HCT116 (cell line): Measurements from ENCODE around the gene TLX2. TPM values are rescaled to one million over a fixed set of nuclear protein-coding genes. Genes with fewer than 3 reads are reported as not detected.

Source experiments
- ATAC-seq: fragments of 200-7000 bp; cut with Tn5 transposase; 2 replicates; pipeline ENCODE4 v1.9.1; 2020; ENCODE audit warnings: mild to moderate bottlenecking, moderate library complexity
- BruUV-seq: library from RNA; stranded (reverse); fragments of 400-500 nt; replicated peaks from 2 replicates; lab custom pipeline; 2021; lab: Mats Ljungman, UMichigan
- CTCF ChIA-PET: fragments of 300-600 bp; sonication (Branson Sonifier 250); formaldehyde crosslinking; loops from one replicate; lab custom pipeline; 2021; ENCODE audit warnings: antibody characterized with exemption; lab: Charles Lee
- POLR2A ChIA-PET: fragments of 300-600, 350-600 bp; sonication (Branson Sonifier 250); formaldehyde crosslinking; loops from one replicate; lab custom pipeline; 2021; ENCODE audit warnings: antibody characterized with exemption; lab: Charles Lee
- RAD21 ChIA-PET, 2 experiments: fragments of 300-600 bp; sonication (Branson Sonifier 250); formaldehyde crosslinking; loops; one replicate each; lab custom pipeline; 2023; ENCODE audit warnings: low total read pairs in 2 of 2; ENCODE audit not compliant: uncharacterized antibody in 2 of 2, unreplicated experiment in 2 of 2, low non-redundant PET in 1 of 2; lab: Charles Lee
- DNase-seq: peaks from one replicate; pipeline ENCODE4 v3.0.0-alpha.2; 2010; ENCODE audit warnings: low read depth, low spot score
- H2AFZ ChIP-seq: fragments of 200-600 bp; shearing (Covaris generic), sonication (generic); 2 replicates; pipeline ENCODE4 v1.6.1; 2017; ENCODE audit warnings: low read depth, mixed run types, mixed read lengths, antibody characterized with exemption, low read length; ENCODE audit not compliant: poor library complexity, severe bottlenecking
- H3K27ac ChIP-seq: 2 replicates; pipeline ENCODE4 v1.5.1; 2012; ENCODE audit warnings: low read depth, low read length
- H3K27me3 ChIP-seq: fragments of 200-600 bp; sonication (generic); 2 replicates; pipeline ENCODE4 v1.6.1; 2016; ENCODE audit warnings: mixed run types, low read length, mixed read lengths; ENCODE audit not compliant: insufficient read depth
- H3K36me3 ChIP-seq, 2 experiments: fragments of 200-500 bp in 1 of 2; fragments of 200-600 bp in 1 of 2; sonication (Bioruptor generic) in 1 of 2; sonication (generic) in 1 of 2; 2 replicates each; pipeline versions ENCODE4 v1.5.1 to v1.6.1; 2014 to 2016; ENCODE audit warnings: low read length in 2 of 2, inconsistent platforms in 1 of 2, mixed read lengths in 1 of 2, mixed run types in 1 of 2; ENCODE audit not compliant: insufficient read depth in 2 of 2, control insufficient read depth in 1 of 2
- H3K4me1 ChIP-seq, 2 experiments: fragments of 200-600 bp in 1 of 2; sonication (generic) in 1 of 2; 2 replicates each; pipeline versions ENCODE4 v1.5.1 to v1.6.1; 2012 to 2017; ENCODE audit warnings: low read length in 2 of 2, inconsistent platforms in 1 of 2, mild to moderate bottlenecking in 1 of 2, mixed read lengths in 1 of 2, mixed run types in 1 of 2, moderate library complexity in 1 of 2; ENCODE audit not compliant: insufficient read depth in 2 of 2, control insufficient read depth in 1 of 2
- H3K4me2 ChIP-seq: fragments of 200-600 bp; sonication (generic); 2 replicates; pipeline ENCODE4 v1.6.1; 2017; ENCODE audit warnings: mixed run types, low read length, mixed read lengths
- H3K4me3 ChIP-seq, 2 experiments: fragments of 200-600 bp in 1 of 2; sonication (generic) in 1 of 2; replicated peaks in 1 of 2; 2 replicates each; pipeline ENCODE4 v1.5.1; 2011 to 2016; ENCODE audit warnings: low read length in 2 of 2, control low read depth in 1 of 2, low read depth in 1 of 2, mild to moderate bottlenecking in 1 of 2, mixed read lengths in 1 of 2, mixed run types in 1 of 2
- H3K79me2 ChIP-seq: fragments of 200-600 bp; sonication (generic); 2 replicates; pipeline ENCODE4 v1.6.1; 2017; ENCODE audit warnings: mild to moderate bottlenecking, mixed run types, low read length, moderate library complexity, mixed read lengths; ENCODE audit not compliant: insufficient read depth
- H3K9ac ChIP-seq: fragments of 200-600 bp; sonication (generic); 2 replicates; pipeline ENCODE4 v1.6.1; 2016; ENCODE audit warnings: low read length, mixed read lengths
- H3K9me2 ChIP-seq: fragments of 200-600 bp; sonication (generic), shearing (Covaris generic); 2 replicates; pipeline ENCODE4 v1.6.1; 2017; ENCODE audit warnings: mixed run types, mild to moderate bottlenecking, moderate library complexity; ENCODE audit not compliant: insufficient read depth
- H3K9me3 ChIP-seq, 2 experiments: fragments of 200-500 bp in 1 of 2; fragments of 200-600 bp in 1 of 2; sonication (Bioruptor generic) in 1 of 2; sonication (generic) in 1 of 2; 2 replicates each; pipeline ENCODE4 v1.6.1; 2014 to 2017; ENCODE audit warnings: low read length in 2 of 2, mixed read lengths in 2 of 2, inconsistent platforms in 1 of 2, low read depth in 1 of 2, mild to moderate bottlenecking in 1 of 2, mixed run types in 1 of 2, moderate library complexity in 1 of 2; ENCODE audit not compliant: control insufficient read depth in 1 of 2, insufficient read depth in 1 of 2
- H4K20me1 ChIP-seq: fragments of 200-600 bp; sonication (generic), shearing (Covaris generic); 2 replicates; pipeline ENCODE4 v1.6.1; 2017; ENCODE audit warnings: mixed run types, mild to moderate bottlenecking, moderate library complexity; ENCODE audit not compliant: insufficient read depth
- EGR1 ChIP-seq: IDR thresholded peaks from 2 replicates; pipeline ENCODE4 v1.6.1; 2012; ENCODE audit warnings: low read depth
- MAX ChIP-seq: IDR thresholded peaks from 2 replicates; pipeline ENCODE4 v1.6.1; 2012
- POLR2A ChIP-seq: IDR thresholded peaks from 2 replicates; pipeline ENCODE4 v1.7.0; 2011; ENCODE audit warnings: borderline replicate concordance; ENCODE audit not compliant: insufficient read depth, insufficient read length; ENCODE audit errors: extremely low read depth
- REST ChIP-seq: IDR thresholded peaks from 2 replicates; pipeline ENCODE4 v1.6.1; 2012; ENCODE audit warnings: low read depth
- intact Hi-C: fragments of 100-400 bp; cut with micrococcal nuclease; formaldehyde crosslinking; loops from 2 replicates; pipeline ENCODE4 v1.10.0; 2022
- total RNA-seq: library from RNA; stranded (reverse); gene quantifications from one replicate; pipeline ENCODE4 v1.2.1, GENCODE V29; 2021; ENCODE audit not compliant: unreplicated experiment
- TF ChIP-seq, protein P1 (sequence below): IDR thresholded peaks from 2 replicates; pipeline ENCODE4 v1.6.1; 2012

The TLX2 gene
- total RNA-seq, 1 experiment from 2014 or later: not detected

GRCh38 chr2:74489906-74490305 lies 24.3 kb upstream of the TLX2 start:
- Histone ChIP-seq H2AFZ (no peak overlapping the region), H3K9ac (no peak overlapping the region), H3K9me2 (no peaks in the 10 kb centered on the region), H3K4me2 (no peak overlapping the region), H3K9me3 (no peaks in the 10 kb centered on the region), H3K36me3 (peaks cover 8 to 17% of the 10 kb centered on the region in 2 experiments; a peak in 3 of 4 replicates), H3K27ac (no peak overlapping the region), H4K20me1 (no peaks in the 10 kb centered on the region), H3K27me3 (no peaks in the 10 kb centered on the region), H3K4me3 (no peak overlapping the region), H3K79me2 (no peaks in the 10 kb centered on the region; the same call in 1 of the 2 replicates), H3K4me1 (peaks cover 0 to 8% of the 10 kb centered on the region in 2 experiments; a peak in 1 of 4 replicates)
- no peak for TF ChIP-seq REST
- intact Hi-C loops: no loop called here
- RAD21 ChIA-PET: no interaction called here
- POLR2A ChIA-PET: interaction anchor here (1.1 kb wide), 1 partner anchor 40 kb away, joined by 3 read pairs; no protein-coding TSS in a partner anchor
- ATAC-seq (no peak), DNase-seq (no peak)
- CTCF ChIA-PET: no interaction called here
- no TSS peak for BruUV-seq

DNA sequence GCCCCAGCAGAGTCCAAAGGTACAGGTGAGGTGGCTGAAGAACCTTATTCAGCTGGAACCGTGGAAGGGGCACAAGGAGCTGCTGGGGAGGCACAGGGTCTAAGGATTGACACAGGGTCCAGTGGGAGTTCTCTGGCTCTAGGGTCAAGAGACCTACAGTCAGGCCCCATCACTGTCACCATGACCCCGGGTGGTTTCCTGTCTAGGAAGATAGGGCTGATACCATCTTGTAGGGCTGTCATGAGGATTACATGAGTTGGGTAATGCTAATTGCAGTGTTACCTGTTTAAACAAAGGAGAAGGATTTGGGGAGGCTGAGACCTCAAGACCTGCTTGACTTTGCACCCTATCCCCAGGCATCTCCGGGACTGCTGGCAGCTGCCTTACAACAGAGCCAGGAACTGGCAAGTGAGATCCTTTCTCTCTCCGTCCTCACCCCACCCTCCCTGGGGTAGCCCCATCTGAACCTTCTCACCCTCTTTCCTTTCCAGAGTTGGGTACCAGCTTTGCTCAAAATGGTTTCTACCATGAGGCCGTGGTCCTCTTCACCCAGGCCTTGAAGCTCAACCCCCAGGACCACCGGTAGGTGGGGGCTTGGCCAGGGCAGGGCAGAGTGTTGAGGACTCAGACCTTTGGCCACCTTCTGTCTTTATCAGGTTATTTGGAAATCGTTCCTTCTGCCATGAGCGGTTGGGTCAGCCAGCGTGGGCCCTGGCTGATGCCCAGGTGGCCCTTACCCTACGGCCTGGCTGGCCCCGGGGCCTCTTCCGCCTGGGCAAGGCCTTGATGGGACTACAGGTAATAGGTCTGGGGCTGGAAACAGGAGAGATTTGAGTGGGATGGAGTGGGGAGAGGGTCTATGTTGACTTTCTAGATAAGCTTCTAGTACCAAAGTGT lies 22.4 kb upstream of the TLX2 start:
- ATAC-seq: no peak
- H3K79me2 ChIP-seq: no peaks in the 10 kb centered on the region; the same call in 1 of the 2 replicates
- no peak overlapping the region for H3K4me3 ChIP-seq
- H3K27ac ChIP-seq: no peak overlapping the region
- no peak for TF ChIP-seq EGR1
- TF ChIP-seq, protein P1, sequence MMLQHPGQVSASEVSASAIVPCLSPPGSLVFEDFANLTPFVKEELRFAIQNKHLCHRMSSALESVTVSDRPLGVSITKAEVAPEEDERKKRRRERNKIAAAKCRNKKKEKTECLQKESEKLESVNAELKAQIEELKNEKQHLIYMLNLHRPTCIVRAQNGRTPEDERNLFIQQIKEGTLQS: no peak
- TF ChIP-seq MAX: no peak
- TF ChIP-seq POLR2A: no peak
- ChIA-PET POLR2A (no interaction called here), RAD21 (no interaction called here), CTCF (no interaction called here)
- H3K9me3 ChIP-seq: no peaks in the 10 kb centered on the region
- H3K27me3 ChIP-seq: no peaks in the 10 kb centered on the region
- no peak overlapping the region for H3K9ac ChIP-seq
- H2AFZ ChIP-seq: no peak overlapping the region
- no TSS peak for BruUV-seq
- intact Hi-C loops: no loop called here
- peaks cover 0 to 8% of the 10 kb centered on the region in 2 experiments; a peak in 1 of 4 replicates for H3K4me1 ChIP-seq
- H3K36me3 ChIP-seq: peaks cover 4 to 17% of the 10 kb centered on the region in 2 experiments; a peak in 2 of 4 replicates
- no peak overlapping the region for H3K4me2 ChIP-seq
- no peak for DNase-seq
- no peaks in the 10 kb centered on the region for H4K20me1 ChIP-seq
- H3K9me2 ChIP-seq: no peaks in the 10 kb centered on the region
